Measurements from ENCODE around the gene ASB7. TPM values are rescaled to one million over a fixed set of nuclear protein-coding genes. Genes with fewer than 3 reads are reported as not detected.

Gene ASB7
- total and polyA plus RNA-seq, 2 experiments from 2014 or later = 4.1 to 13.9 TPM

DNA sequence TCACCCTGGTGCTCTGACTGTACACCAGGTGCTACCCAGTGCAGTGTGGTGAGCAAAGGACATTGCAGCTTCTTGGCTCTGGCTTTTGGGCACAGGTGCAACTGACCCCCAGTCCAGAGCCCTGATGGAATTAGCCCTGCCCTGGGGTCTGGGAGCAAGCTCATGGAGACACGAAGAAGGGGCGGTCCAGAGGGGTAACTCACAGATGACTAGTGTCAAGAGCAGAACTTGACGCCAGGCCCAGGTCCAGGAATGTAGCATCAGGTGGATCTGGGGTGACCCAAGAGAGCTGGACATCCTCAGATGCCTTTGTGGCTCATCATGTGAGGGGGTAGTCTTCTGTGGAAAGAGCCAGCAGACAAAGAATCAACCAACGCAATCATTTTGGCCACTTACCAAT is 88.9 kb downstream of the ASB7 start:
- DNase-seq (ENCODE audit: low spot score) = no peak
- no peak overlapping the region for H3K27ac ChIP-seq (ENCODE audit: low read depth)
- H3K9me2 ChIP-seq (ENCODE audit: insufficient read depth) = 0 out of 2 replicates have a peak, but pooled peaks cover 2% of the 10 kb centered on the region
- no peaks in the 10 kb centered on the region for H3K9me3 Mint-ChIP-seq
- no peak for ATAC-seq
- no peak overlapping the region for H3K27ac Mint-ChIP-seq
- TF ChIP-seq, protein P1, sequence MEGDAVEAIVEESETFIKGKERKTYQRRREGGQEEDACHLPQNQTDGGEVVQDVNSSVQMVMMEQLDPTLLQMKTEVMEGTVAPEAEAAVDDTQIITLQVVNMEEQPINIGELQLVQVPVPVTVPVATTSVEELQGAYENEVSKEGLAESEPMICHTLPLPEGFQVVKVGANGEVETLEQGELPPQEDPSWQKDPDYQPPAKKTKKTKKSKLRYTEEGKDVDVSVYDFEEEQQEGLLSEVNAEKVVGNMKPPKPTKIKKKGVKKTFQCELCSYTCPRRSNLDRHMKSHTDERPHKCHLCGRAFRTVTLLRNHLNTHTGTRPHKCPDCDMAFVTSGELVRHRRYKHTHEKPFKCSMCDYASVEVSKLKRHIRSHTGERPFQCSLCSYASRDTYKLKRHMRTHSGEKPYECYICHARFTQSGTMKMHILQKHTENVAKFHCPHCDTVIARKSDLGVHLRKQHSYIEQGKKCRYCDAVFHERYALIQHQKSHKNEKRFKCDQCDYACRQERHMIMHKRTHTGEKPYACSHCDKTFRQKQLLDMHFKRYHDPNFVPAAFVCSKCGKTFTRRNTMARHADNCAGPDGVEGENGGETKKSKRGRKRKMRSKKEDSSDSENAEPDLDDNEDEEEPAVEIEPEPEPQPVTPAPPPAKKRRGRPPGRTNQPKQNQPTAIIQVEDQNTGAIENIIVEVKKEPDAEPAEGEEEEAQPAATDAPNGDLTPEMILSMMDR (conservative IDR thresholded peaks at IDR 0.05; ENCODE audit: low read depth in 2 of 2) = no peak
- no peak for TF ChIP-seq ZNF114 (CRISPR knock-in tag; IDR thresholded peaks at IDR 0.05)
- no peak for TF ChIP-seq CREB1 (CRISPR knock-in tag; IDR thresholded peaks at IDR 0.05; ENCODE audit: low read depth)
- TF ChIP-seq NANOG (IDR thresholded peaks at IDR 0.05; ENCODE audit: borderline replicate concordance) = no peak
- no peak for TF ChIP-seq ZNF331 (CRISPR knock-in tag; IDR thresholded peaks at IDR 0.05; ENCODE audit: low read depth)
- no peak for TF ChIP-seq POLR2AphosphoS5 (IDR thresholded peaks at IDR 0.05; ENCODE audit: low read depth)
- no peak for TF ChIP-seq ETS1 (IDR thresholded peaks at IDR 0.05)
- TF ChIP-seq STAT1 (IDR thresholded peaks at IDR 0.05; ENCODE audit: unreplicated experiment) = no peak
- no peak for TF ChIP-seq EZH2phosphoT487 (IDR thresholded peaks at IDR 0.05; ENCODE audit: unreplicated experiment)
- TF ChIP-seq JUNB (IDR thresholded peaks at IDR 0.05; ENCODE audit: unreplicated experiment) = no peak
- TF ChIP-seq EZH2 (IDR thresholded peaks at IDR 0.05; ENCODE audit: low read depth, unreplicated experiment) = no peak
- TF ChIP-seq, protein P2, sequence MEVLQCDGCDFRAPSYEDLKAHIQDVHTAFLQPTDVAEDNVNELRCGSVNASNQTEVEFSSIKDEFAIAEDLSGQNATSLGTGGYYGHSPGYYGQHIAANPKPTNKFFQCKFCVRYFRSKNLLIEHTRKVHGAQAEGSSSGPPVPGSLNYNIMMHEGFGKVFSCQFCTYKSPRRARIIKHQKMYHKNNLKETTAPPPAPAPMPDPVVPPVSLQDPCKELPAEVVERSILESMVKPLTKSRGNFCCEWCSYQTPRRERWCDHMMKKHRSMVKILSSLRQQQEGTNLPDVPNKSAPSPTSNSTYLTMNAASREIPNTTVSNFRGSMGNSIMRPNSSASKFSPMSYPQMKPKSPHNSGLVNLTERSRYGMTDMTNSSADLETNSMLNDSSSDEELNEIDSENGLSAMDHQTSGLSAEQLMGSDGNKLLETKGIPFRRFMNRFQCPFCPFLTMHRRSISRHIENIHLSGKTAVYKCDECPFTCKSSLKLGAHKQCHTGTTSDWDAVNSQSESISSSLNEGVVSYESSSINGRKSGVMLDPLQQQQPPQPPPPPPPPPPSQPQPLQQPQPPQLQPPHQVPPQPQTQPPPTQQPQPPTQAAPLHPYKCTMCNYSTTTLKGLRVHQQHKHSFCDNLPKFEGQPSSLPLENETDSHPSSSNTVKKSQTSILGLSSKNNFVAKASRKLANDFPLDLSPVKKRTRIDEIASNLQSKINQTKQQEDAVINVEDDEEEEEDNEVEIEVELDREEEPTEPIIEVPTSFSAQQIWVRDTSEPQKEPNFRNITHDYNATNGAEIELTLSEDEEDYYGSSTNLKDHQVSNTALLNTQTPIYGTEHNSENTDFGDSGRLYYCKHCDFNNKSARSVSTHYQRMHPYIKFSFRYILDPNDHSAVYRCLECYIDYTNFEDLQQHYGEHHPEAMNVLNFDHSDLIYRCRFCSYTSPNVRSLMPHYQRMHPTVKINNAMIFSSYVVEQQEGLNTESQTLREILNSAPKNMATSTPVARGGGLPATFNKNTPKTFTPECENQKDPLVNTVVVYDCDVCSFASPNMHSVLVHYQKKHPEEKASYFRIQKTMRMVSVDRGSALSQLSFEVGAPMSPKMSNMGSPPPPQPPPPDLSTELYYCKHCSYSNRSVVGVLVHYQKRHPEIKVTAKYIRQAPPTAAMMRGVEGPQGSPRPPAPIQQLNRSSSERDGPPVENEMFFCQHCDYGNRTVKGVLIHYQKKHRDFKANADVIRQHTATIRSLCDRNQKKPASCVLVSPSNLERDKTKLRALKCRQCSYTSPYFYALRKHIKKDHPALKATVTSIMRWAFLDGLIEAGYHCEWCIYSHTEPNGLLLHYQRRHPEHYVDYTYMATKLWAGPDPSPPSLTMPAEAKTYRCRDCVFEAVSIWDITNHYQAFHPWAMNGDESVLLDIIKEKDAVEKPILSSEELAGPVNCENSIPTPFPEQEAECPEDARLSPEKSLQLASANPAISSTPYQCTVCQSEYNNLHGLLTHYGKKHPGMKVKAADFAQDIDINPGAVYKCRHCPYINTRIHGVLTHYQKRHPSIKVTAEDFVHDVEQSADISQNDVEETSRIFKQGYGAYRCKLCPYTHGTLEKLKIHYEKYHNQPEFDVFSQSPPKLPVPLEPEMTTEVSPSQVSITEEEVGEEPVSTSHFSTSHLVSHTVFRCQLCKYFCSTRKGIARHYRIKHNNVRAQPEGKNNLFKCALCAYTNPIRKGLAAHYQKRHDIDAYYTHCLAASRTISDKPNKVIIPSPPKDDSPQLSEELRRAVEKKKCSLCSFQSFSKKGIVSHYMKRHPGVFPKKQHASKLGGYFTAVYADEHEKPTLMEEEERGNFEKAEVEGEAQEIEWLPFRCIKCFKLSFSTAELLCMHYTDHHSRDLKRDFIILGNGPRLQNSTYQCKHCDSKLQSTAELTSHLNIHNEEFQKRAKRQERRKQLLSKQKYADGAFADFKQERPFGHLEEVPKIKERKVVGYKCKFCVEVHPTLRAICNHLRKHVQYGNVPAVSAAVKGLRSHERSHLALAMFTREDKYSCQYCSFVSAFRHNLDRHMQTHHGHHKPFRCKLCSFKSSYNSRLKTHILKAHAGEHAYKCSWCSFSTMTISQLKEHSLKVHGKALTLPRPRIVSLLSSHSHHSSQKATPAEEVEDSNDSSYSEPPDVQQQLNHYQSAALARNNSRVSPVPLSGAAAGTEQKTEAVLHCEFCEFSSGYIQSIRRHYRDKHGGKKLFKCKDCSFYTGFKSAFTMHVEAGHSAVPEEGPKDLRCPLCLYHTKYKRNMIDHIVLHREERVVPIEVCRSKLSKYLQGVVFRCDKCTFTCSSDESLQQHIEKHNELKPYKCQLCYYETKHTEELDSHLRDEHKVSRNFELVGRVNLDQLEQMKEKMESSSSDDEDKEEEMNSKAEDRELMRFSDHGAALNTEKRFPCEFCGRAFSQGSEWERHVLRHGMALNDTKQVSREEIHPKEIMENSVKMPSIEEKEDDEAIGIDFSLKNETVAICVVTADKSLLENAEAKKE (CRISPR knock-in tag; IDR thresholded peaks at IDR 0.05) = no peak
- H3K36me3 Mint-ChIP-seq (ENCODE audit: low read depth) = no peaks in the 10 kb centered on the region
- H3K36me3 ChIP-seq (ENCODE audit: insufficient read depth) = no peaks in the 10 kb centered on the region
- no peaks in the 10 kb centered on the region for H3K79me2 ChIP-seq (replicated peaks; ENCODE audit: insufficient read depth)
- H3K4me2 ChIP-seq = no peak overlapping the region
- H3F3A ChIP-seq (replicated peaks; ENCODE audit: low read depth) = no peaks in the 10 kb centered on the region
- H3K27me3 Mint-ChIP-seq (ENCODE audit: insufficient read depth, low read depth, poor library complexity) = peaks cover 13% of the 10 kb centered on the region
- no peaks in the 10 kb centered on the region for H3K4me1 ChIP-seq (ENCODE audit: insufficient read depth)
- no peaks in the 10 kb centered on the region for H3K27me3 ChIP-seq (ENCODE audit: insufficient read depth)
- peaks cover 5% of the 10 kb centered on the region for H3K4me1 Mint-ChIP-seq
- no peak overlapping the region for H2AFZ ChIP-seq
- H4K20me1 ChIP-seq (replicated peaks; ENCODE audit: insufficient read depth) = no peaks in the 10 kb centered on the region
- H3K4me3 ChIP-seq = no peak overlapping the region
- H3K4me3 Mint-ChIP-seq = no peak overlapping the region

Measured in GM23338 (cell line).